ENCODE measurements around the gene ENOX2.

GRCh38 chrX:130718137-130718536 lies 184.9 kb downstream of the ENOX2 start:
- no peak for TF ChIP-seq CTCF (IDR thresholded peaks at IDR 0.05)
- no peak for TF ChIP-seq POLR2A (IDR thresholded peaks at IDR 0.05)
- no peak for TF ChIP-seq POLR2AphosphoS5 (IDR thresholded peaks at IDR 0.05)
- no peak for TF ChIP-seq EP300 (IDR thresholded peaks at IDR 0.05)

Measured in stomach (tissue), 4 donors.